Ascending aorta (tissue), 2 donors: ENCODE measurements around the gene XPR1. TPM values are rescaled to one million over a fixed set of nuclear protein-coding genes. Genes with fewer than 3 reads are reported as not detected.

Experiments used
- DNase-seq, 2 donors: peaks; one replicate each; pipeline ENCODE4 v3.0.0-alpha.2; 2019; ENCODE audit warnings: low spot score in 2 of 2
- H3K27ac ChIP-seq, 2 donors: fragments of 200-600 bp; sonication (generic); one replicate each; pipeline ENCODE4 v1.5.1; 2016 to 2017; ENCODE audit warnings: mild to moderate bottlenecking in 1 of 2
- H3K27me3 ChIP-seq: fragments of 200-600 bp; sonication (generic); one replicate; pipeline ENCODE4 v1.5.1; 2017
- H3K36me3 ChIP-seq, 2 donors: fragments of 200-600 bp; sonication (generic); one replicate each; pipeline ENCODE4 v1.5.1; 2016
- H3K4me1 ChIP-seq, 2 donors: fragments of 200-600 bp; sonication (generic); one replicate each; pipeline ENCODE4 v1.5.1; 2016 to 2017; ENCODE audit warnings: mild to moderate bottlenecking in 1 of 2
- H3K4me3 ChIP-seq, 2 donors: fragments of 200-600 bp; sonication (generic); one replicate each; pipeline ENCODE4 v1.5.1; 2016 to 2017; ENCODE audit warnings: mild to moderate bottlenecking in 1 of 2
- H3K9me3 ChIP-seq, 2 donors: fragments of 200-600 bp; sonication (generic); one replicate each; pipeline ENCODE4 v1.5.1; 2016
- CTCF ChIP-seq, 3 experiments: fragments of 200-600 bp in 2 of 3; fragments of 450-650 bp in 1 of 3; sonication (generic) in 2 of 3; IDR thresholded peaks; one replicate each; pipeline ENCODE4 v1.5.1; 2016 to 2019; ENCODE audit warnings: antibody characterized with exemption in 3 of 3, mild to moderate bottlenecking in 1 of 3, moderate library complexity in 1 of 3
- intact Hi-C: fragments of 100-400 bp; cut with DNase I; formaldehyde crosslinking; loops from one replicate; pipeline ENCODE4 v1.15.1; 2023
- total RNA-seq: library from RNA; depleted of rRNA; stranded (reverse); fragments of >200 nt; gene quantifications from one replicate; pipeline ENCODE4 v1.1.0, GENCODE V29; 2016

The XPR1 gene
- total RNA-seq, 1 donor from 2014 or later, result 41.6 TPM

- Histone ChIP-seq H3K4me3 (no peak overlapping the region), H3K27me3 (no peaks in the 10 kb centered on the region), H3K4me1 (no peaks in the 10 kb centered on the region), H3K27ac (no peak overlapping the region), H3K36me3 (peaks cover 4 to 30% of the 10 kb centered on the region in 2 donors), H3K9me3 (no peaks in the 10 kb centered on the region)
- no peak for DNase-seq
- intact Hi-C loops, result no loop called here
- TF ChIP-seq CTCF (IDR thresholded peaks at IDR 0.05), result no peak
Observed at GRCh38 chr1:180918519-180918918, 286.7 kb downstream of the XPR1 start.

- no peak overlapping the region for H3K27ac ChIP-seq
- H3K9me3 ChIP-seq, result no peaks in the 10 kb centered on the region
- no peak for DNase-seq
- no peak for TF ChIP-seq CTCF (IDR thresholded peaks at IDR 0.05)
- intact Hi-C loops, result no loop called here
- no peaks in the 10 kb centered on the region for H3K4me1 ChIP-seq
- H3K36me3 ChIP-seq, result peaks cover 4 to 30% of the 10 kb centered on the region in 2 donors
- H3K4me3 ChIP-seq, result no peak overlapping the region
- H3K27me3 ChIP-seq, result no peaks in the 10 kb centered on the region
Observed at GRCh38 chr1:180919183-180919700, 287.4 kb downstream of the XPR1 start.

- no peak for TF ChIP-seq CTCF (IDR thresholded peaks at IDR 0.05)
- H3K4me3 ChIP-seq, result no peak overlapping the region
- no peak overlapping the region for H3K27ac ChIP-seq
- no peaks in the 10 kb centered on the region for H3K27me3 ChIP-seq
- DNase-seq, result no peak
- intact Hi-C loops, result no loop called here
- H3K36me3 ChIP-seq, result peaks cover 4 to 30% of the 10 kb centered on the region in 2 donors
- no peaks in the 10 kb centered on the region for H3K4me1 ChIP-seq
- H3K9me3 ChIP-seq, result no peaks in the 10 kb centered on the region
Observed at GRCh38 chr1:180920193-180920592, 288.4 kb downstream of the XPR1 start.

GRCh38 chr1:180920702-180921101, 288.9 kb downstream of the XPR1 start:
- intact Hi-C loops, result no loop called here
- peaks cover 4 to 30% of the 10 kb centered on the region in 2 donors for H3K36me3 ChIP-seq
- no peak overlapping the region for H3K27ac ChIP-seq
- TF ChIP-seq CTCF (IDR thresholded peaks at IDR 0.05), result peak in 1 of 3 experiments; percentile 7
- no peak overlapping the region for H3K4me3 ChIP-seq
- no peaks in the 10 kb centered on the region for H3K9me3 ChIP-seq
- no peaks in the 10 kb centered on the region for H3K27me3 ChIP-seq
- DNase-seq, result no peak
- H3K4me1 ChIP-seq, result peaks cover 0 to 5% of the 10 kb centered on the region in 2 donors

GRCh38 chr1:180921386-180921785, 289.6 kb downstream of the XPR1 start:
- H3K27ac ChIP-seq, result no peak overlapping the region
- intact Hi-C loops, result no loop called here
- TF ChIP-seq CTCF (IDR thresholded peaks at IDR 0.05), result no peak
- H3K9me3 ChIP-seq, result no peaks in the 10 kb centered on the region
- H3K27me3 ChIP-seq, result no peaks in the 10 kb centered on the region
- no peak for DNase-seq
- peaks cover 0 to 11% of the 10 kb centered on the region in 2 donors for H3K4me1 ChIP-seq
- no peak overlapping the region for H3K4me3 ChIP-seq
- peaks cover 4 to 29% of the 10 kb centered on the region in 2 donors for H3K36me3 ChIP-seq
